ENCODE data around the gene USP10.
"Not testable (repeated sequence)": the region's sequence is repeated elsewhere in the genome, so short reads cannot be mapped to it uniquely, and the experiment has no call there.

USP10 gene

DNA sequence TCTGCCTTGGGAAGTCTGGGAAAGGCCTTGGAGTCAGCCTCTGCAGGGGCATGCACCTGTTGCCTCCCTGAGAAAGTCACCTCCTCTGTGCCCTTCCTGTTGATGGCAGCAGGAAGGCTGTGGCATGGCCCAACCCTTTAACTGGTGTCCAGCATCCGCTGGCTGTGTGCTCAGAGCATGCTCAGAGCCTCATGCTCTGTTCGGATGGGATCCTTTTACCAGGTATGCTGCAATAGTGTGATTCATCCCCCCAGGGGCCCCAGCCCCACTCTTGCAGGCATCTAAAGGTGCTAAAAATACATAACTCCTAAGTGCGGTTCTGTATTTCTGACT lies 26.6 kb upstream of the USP10 start:
- DNase-seq (ENCODE audit: low spot score): no peak

DNA sequence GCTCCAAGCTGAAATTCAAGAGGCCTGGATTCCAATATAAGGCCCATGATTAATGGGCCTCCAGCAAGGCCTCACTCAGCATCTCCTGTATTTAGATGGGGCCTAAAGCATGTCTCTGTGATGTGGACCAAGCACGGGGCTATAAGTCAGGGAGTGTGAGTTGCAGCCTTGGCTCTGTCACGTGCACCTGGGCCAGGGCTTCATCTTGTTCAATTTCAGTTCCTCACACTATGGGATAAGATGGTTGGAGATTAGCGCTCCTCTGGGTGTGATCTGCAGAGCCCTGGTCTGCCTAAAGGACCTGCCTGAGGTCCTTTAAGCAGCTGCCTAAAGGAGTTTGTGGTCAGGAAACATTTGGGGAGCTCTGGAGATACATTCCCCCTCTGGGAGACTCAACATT lies 26.2 kb upstream of the USP10 start:
- no peak for DNase-seq (ENCODE audit: low spot score)

GRCh38 chr16:84675423-84675822 lies 24.4 kb upstream of the USP10 start:
- DNase-seq (ENCODE audit: low spot score): no peak

DNA sequence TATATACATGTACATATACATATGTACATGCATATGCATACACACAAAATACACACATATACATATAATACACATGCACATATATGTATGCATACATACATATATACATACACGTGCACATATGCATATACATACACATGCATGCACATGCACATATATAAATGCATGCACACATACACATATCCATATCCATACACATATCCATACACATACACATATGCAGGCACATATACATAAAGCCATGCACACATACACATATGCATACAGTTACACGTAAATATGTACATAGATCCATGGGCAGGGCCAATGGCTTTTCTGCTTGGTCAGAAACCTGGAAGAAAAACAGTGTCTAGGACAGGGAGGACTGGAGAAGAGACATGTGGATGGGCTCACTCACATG lies 23.9 kb upstream of the USP10 start:
- no peak for DNase-seq (ENCODE audit: low spot score)

GRCh38 chr16:84677017-84677803 lies 22.6 kb upstream of the USP10 start:
- no peak for DNase-seq (ENCODE audit: low spot score)

GRCh38 chr16:84677849-84678248 lies 22.0 kb upstream of the USP10 start:
- DNase-seq (ENCODE audit: low spot score): no peak

- DNase-seq (ENCODE audit: low spot score): no peak
These were observed 21.3 kb upstream of the USP10 start for GRCh38 chr16:84678541-84678940.

DNA sequence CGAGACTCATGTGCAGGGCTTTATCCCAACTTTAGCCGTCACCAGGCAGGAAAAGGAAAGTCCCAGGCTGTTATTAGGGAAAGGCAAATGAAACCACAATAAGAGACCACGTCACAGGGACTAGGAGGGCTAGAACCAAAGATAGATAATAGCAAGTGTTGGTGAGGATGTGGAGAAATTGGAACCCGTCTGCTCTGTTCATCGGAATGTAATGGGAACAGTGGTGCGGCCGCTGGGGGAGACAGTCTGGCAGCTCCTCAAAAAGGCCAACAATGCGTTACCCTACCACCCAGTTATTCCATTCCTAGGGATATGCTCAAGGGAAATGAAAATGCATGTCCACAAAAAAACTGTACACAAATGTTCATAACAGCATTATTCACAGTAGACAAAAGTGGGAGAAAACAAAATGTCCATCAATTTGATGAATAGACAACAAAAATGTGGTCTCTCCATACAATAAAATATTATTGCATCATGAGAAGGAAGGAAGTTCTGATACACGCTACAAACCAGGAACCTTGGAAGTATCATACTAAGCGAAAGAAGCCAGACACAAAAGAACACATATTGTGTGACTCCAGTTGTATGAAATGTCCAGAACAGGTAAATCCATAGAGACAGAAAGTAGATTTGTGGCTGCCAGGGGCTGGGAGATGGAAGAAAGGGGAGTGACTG lies 19.5 kb upstream of the USP10 start:
- no peak for DNase-seq (ENCODE audit: low spot score)

DNA sequence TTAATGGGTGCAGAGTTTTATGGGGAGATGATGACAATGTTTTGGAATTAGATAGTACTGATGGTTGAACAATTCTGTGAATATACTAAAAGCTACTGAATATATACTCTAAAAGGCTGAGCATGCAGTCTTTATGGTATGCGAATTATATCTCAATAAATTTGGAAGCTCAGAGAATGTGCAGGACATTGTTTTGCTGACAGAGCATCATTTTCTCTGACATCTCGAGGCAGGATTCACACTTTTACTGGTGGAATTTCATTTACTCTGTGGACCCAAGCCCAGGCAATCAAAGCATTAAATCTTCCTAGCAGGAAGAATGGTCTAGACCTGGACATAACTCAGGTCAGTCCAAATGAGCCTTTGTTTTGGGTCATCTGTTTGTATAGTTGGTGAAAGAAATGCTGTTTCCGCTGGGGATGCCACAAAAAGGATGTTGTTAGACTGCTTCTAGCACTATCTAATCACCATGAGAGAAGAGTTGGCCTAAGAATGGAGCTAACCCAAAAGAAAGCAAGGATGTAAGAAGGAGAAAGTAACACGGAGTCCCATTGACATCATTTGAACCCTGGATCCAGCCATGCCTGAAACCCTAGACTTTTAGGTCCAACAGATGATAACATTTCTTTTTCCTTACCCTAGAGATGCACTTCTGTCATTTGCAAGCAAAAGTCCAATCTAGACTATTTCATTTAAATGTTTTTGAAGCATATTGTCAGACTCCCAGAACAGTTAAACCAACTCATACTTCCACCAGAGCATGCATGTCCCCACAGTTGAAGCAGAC lies 18.8 kb upstream of the USP10 start:
- DNase-seq (ENCODE audit: low spot score): no peak

GRCh38 chr16:84683691-84684591 lies 15.9 kb upstream of the USP10 start:
- no peak for DNase-seq (ENCODE audit: low spot score)

DNA sequence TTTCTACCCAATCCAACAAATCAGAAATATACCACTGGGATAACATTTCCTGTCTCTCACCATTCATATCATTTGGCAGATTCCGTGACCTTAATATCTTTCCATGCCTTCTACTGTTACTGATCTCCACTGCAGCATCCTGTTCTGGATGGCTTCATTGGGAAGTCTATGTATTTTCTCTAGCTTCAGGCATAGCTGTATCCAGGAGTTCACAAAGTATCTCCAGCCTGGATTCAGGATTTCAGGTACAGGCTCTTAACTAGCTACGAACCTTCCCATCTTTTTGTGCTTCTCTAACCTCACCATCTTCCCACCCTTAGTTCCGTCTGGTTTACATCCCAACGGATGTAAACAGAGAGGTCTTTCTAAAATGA lies 15.2 kb upstream of the USP10 start:
- no peak for DNase-seq (ENCODE audit: low spot score)

DNA sequence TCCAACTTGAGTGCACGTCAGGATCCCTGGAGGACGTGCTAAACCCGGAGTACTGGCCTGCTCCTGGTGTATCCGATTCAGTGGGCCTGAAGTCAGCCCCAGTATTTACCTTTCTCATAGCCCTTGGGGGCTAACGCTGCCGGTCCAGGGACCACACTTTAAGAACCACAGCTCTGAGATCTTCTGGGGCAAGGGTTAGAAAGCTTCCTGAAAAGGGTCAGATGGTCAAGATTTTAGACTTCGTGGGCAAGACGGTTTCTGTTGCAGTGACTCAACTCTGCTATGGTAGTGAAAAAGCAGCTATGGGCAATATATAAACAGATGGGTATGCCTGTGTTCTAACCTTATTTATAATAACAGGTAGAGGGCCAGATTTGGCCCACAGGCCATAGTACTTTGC lies 14.6 kb upstream of the USP10 start:
- no peak for DNase-seq (ENCODE audit: low spot score)

GRCh38 chr16:84686707-84687298 lies 13.0 kb upstream of the USP10 start:
- DNase-seq (ENCODE audit: low spot score): no peak

- peak; percentile 83 for DNase-seq (ENCODE audit: low spot score)
These were observed 12.1 kb upstream of the USP10 start for GRCh38 chr16:84687715-84688114.

- DNase-seq (ENCODE audit: low spot score): not testable (repeated sequence)
These were observed 11.6 kb upstream of the USP10 start for GRCh38 chr16:84688163-84688562.

- peak; percentile 75 for DNase-seq (ENCODE audit: low spot score)
These were observed 10.7 kb upstream of the USP10 start for GRCh38 chr16:84689111-84689510.

- peak; percentile 27 for DNase-seq (ENCODE audit: low spot score)
These were observed 9.5 kb upstream of the USP10 start for GRCh38 chr16:84690088-84690819.

DNA sequence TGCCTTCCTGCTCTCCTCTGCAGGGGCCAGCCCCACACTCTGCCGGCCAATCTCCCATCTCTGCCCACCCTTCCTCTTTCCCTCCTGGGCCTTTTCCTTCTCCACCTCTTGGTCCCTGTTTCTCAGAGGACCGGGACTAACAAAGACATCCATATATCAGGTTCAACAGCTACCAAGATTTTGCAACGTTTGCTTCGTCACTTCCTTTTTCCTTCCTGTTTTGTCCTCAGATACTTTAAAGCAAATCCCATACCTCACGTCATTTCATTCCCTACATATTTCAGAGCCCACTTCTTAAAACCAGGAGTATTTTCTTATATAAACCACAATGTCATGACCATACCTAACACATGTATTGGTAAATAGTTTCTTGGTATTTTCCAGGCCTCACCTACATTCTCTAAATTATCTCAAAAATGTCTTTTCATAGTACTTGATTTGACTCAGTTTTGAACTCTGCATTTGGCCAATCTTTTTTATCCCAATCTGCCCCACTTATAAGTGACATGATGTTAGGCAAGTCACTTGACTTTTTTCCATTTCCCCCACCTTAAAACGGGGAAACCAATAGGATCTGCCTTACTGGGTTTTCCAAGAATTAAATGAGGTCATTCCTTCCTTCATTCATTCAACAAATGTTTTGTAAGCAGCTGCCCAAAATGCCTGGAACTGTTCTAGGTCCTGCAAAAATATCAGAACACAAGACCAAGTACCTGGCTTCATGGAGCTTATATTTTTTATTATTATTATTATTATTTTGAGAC lies 7.2 kb upstream of the USP10 start:
- no peak for DNase-seq (ENCODE audit: low spot score)

- not testable (repeated sequence) for DNase-seq (ENCODE audit: low spot score)
These were observed 5.9 kb upstream of the USP10 start for GRCh38 chr16:84693869-84694268.

DNA sequence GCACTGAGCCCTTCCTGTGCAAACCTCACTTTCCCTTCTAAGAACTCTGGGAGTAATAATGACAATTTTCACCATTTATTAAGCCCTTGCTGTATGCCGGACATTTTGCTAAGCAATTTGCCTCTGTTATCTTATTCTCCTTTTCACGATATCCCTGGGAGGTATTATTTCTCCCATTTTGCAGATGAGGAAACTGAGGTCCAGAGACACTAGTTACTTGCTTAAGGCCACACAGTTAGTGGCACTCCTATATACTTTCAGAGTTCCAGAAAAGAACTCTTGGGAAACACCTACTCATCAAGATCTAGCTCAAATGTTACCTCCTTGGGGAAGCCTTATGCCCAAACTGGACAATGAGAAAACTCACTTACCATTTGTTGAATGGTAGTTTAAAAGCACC lies 4.8 kb upstream of the USP10 start:
- DNase-seq (ENCODE audit: low spot score): no peak

Measured in GM03348 (cell line).